ENCODE results near the gene TRIM7. TPM values are rescaled to one million over a fixed set of nuclear protein-coding genes. Genes with fewer than 3 reads are reported as not detected.

Gene TRIM7
- total and polyA plus RNA-seq, 9 of the 15 experiments (the other 6 are each of a cell fraction or from before 2014, with no cell fraction given): 2.6 to 14.9 (median 8.9) TPM

- TF ChIP-seq POU5F1 (IDR thresholded peaks at IDR 0.05; ENCODE audit: borderline replicate concordance, low read depth, low read length, partially characterized antibody) (no peak), ZC3H4 (CRISPR knock-in tag; IDR thresholded peaks at IDR 0.05; ENCODE audit: borderline replicate concordance) (no peak), GTF2E2 (tag; IDR thresholded peaks at IDR 0.05) (peak; percentile 87), ZEB2 (IDR thresholded peaks at IDR 0.05) (no peak), PPARD (CRISPR knock-in tag; IDR thresholded peaks at IDR 0.05) (no peak), RNF219 (CRISPR knock-in tag; IDR thresholded peaks at IDR 0.05) (no peak), ETS2 (tag; IDR thresholded peaks at IDR 0.05; ENCODE audit: borderline replicate concordance, poor library complexity, severe bottlenecking) (peak; percentile 85), KLF10 (CRISPR knock-in tag; IDR thresholded peaks at IDR 0.05) (no peak), ZNF274 (IDR thresholded peaks at IDR 0.05; ENCODE audit: borderline replicate concordance, low read depth, low read length) (no peak), NFRKB (IDR thresholded peaks at IDR 0.05; ENCODE audit: low read depth) (peak; percentile 79; the same call in 1 of the 2 replicates), ELK1 (CRISPR knock-in tag; IDR thresholded peaks at IDR 0.05) (no peak), ZNF830 (CRISPR knock-in tag; IDR thresholded peaks at IDR 0.05) (peak; percentile 93), ZNF41 (CRISPR knock-in tag; conservative IDR thresholded peaks at IDR 0.05) (0 out of 2 replicates have a peak, but pooled peaks have one; percentile 32), MXD1 (CRISPR knock-in tag; IDR thresholded peaks at IDR 0.05; ENCODE audit: borderline replicate concordance, poor library complexity, severe bottlenecking) (no peak), CHD2 (IDR thresholded peaks at IDR 0.05; ENCODE audit: low read depth, low read length) (no peak; the same call in none of the 2 replicates), ZKSCAN1 (IDR thresholded peaks at IDR 0.05; ENCODE audit: low read depth, low read length) (0 out of 2 replicates have a peak, but pooled peaks have one; percentile 53), MEIS2 (IDR thresholded peaks at IDR 0.05; ENCODE audit: partially characterized antibody) (no peak), MAZ (CRISPR knock-in tag; conservative IDR thresholded peaks at IDR 0.05 in 1 of 2, IDR thresholded peaks at IDR 0.05 in 1 of 2) (peak; percentile 92 to 94)
- TF ChIP-seq, protein P1, sequence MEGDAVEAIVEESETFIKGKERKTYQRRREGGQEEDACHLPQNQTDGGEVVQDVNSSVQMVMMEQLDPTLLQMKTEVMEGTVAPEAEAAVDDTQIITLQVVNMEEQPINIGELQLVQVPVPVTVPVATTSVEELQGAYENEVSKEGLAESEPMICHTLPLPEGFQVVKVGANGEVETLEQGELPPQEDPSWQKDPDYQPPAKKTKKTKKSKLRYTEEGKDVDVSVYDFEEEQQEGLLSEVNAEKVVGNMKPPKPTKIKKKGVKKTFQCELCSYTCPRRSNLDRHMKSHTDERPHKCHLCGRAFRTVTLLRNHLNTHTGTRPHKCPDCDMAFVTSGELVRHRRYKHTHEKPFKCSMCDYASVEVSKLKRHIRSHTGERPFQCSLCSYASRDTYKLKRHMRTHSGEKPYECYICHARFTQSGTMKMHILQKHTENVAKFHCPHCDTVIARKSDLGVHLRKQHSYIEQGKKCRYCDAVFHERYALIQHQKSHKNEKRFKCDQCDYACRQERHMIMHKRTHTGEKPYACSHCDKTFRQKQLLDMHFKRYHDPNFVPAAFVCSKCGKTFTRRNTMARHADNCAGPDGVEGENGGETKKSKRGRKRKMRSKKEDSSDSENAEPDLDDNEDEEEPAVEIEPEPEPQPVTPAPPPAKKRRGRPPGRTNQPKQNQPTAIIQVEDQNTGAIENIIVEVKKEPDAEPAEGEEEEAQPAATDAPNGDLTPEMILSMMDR (IDR thresholded peaks at IDR 0.05 in 2 of 3, conservative IDR thresholded peaks at IDR 0.05 in 1 of 3; ENCODE audit: insufficient read depth in 2 of 3, low read depth in 1 of 3, low read length in 3 of 3): peak; percentile 7 to 44 (median 29); a peak in 3 of 6 replicates
- TF ChIP-seq, protein P2, sequence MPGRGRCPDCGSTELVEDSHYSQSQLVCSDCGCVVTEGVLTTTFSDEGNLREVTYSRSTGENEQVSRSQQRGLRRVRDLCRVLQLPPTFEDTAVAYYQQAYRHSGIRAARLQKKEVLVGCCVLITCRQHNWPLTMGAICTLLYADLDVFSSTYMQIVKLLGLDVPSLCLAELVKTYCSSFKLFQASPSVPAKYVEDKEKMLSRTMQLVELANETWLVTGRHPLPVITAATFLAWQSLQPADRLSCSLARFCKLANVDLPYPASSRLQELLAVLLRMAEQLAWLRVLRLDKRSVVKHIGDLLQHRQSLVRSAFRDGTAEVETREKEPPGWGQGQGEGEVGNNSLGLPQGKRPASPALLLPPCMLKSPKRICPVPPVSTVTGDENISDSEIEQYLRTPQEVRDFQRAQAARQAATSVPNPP (IDR thresholded peaks at IDR 0.05; ENCODE audit: borderline replicate concordance, insufficient read depth, insufficient read length): no peak
These were observed 18.2 kb upstream of the TRIM7 start, which contains the start of gene TRIM41 (continued) for GRCh38 chr5:181223058-181223728.
